HPDE6-E6E7 (cell line): ENCODE results near the gene KCNE3.

Experiments used
- DNase-seq: peaks from one replicate; pipeline ENCODE4 v3.0.0; 2011; ENCODE audit warnings: missing footprints; ENCODE audit errors: extremely low spot score

Gene KCNE3

GRCh38 chr11:74471668-74472429 lies 4.5 kb upstream of the KCNE3 start:
- no peak for DNase-seq

- no peak for DNase-seq
Measured at GRCh38 chr11:74471037-74471436, 3.7 kb upstream of the KCNE3 start.

- no peak for DNase-seq
Measured at GRCh38 chr11:74470526-74470925, 3.2 kb upstream of the KCNE3 start.

GRCh38 chr11:74468936-74469335 lies 1.6 kb upstream of the KCNE3 start:
- DNase-seq = no peak

GRCh38 chr11:74468521-74468920 lies 1.2 kb upstream of the KCNE3 start:
- no peak for DNase-seq

- no peak for DNase-seq
Measured at GRCh38 chr11:74468058-74468457, 709 bp upstream of the KCNE3 start.

- DNase-seq = no peak
Measured at GRCh38 chr11:74465291-74465708, 2.0 kb downstream of the KCNE3 start.

GRCh38 chr11:74464746-74465145 lies 2.6 kb downstream of the KCNE3 start:
- no peak for DNase-seq

- no peak for DNase-seq
Measured at GRCh38 chr11:74463216-74463615, 4.1 kb downstream of the KCNE3 start.

GRCh38 chr11:74462631-74463030 lies 4.7 kb downstream of the KCNE3 start:
- DNase-seq = no peak

- DNase-seq = no peak
Measured at GRCh38 chr11:74462009-74462408, 5.3 kb downstream of the KCNE3 start.

GRCh38 chr11:74460481-74461154 lies 6.7 kb downstream of the KCNE3 start:
- DNase-seq = no peak

GRCh38 chr11:74460065-74460464 lies 7.3 kb downstream of the KCNE3 start:
- no peak for DNase-seq

- DNase-seq = no peak
Measured at GRCh38 chr11:74459584-74459983, 7.8 kb downstream of the KCNE3 start.

GRCh38 chr11:74457356-74457755 lies 10.0 kb downstream of the KCNE3 start:
- no peak for DNase-seq

GRCh38 chr11:74453373-74453975 lies 13.9 kb downstream of the KCNE3 start:
- DNase-seq = peak; percentile 66

GRCh38 chr11:74452366-74452765 lies 15.0 kb downstream of the KCNE3 start:
- DNase-seq = no peak

GRCh38 chr11:74450318-74450717 lies 17.0 kb downstream of the KCNE3 start:
- DNase-seq = no peak

- DNase-seq = peak; percentile 28
Measured at GRCh38 chr11:74449369-74449931, 17.9 kb downstream of the KCNE3 start.

- DNase-seq = no peak
Measured at GRCh38 chr11:74447720-74448119, 19.6 kb downstream of the KCNE3 start.

GRCh38 chr11:74446532-74446938 lies 20.8 kb downstream of the KCNE3 start:
- DNase-seq = no peak

GRCh38 chr11:74444173-74444826 lies 23.0 kb downstream of the KCNE3 start:
- DNase-seq = no peak
